ENCODE measurements around the gene KIF26B. TPM values are rescaled to one million over a fixed set of nuclear protein-coding genes. Genes with fewer than 3 reads are reported as not detected.

KIF26B gene
- total RNA-seq, 1 donor from 2014 or later: 2.1 TPM

DNA sequence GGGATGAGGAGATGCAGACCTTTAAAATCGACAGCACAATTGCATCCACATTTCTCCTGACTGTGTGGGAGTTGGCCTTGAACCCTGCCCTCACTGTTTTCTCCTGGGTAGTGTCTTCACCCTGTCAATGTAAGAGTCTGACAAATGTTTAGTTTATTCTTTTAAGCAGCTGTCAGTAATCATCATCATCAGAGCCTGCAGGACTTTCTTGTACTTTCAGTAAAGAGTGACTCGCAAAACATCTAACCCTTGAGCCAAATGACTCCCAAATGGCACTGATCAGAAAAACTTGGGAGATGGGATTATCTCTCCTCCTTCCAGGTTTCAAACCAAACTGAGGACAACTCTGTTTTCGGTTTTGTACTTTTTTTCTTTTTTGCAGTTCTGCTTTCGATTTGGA, 460.2 kb downstream of the KIF26B start:
- TF ChIP-seq, protein P1, sequence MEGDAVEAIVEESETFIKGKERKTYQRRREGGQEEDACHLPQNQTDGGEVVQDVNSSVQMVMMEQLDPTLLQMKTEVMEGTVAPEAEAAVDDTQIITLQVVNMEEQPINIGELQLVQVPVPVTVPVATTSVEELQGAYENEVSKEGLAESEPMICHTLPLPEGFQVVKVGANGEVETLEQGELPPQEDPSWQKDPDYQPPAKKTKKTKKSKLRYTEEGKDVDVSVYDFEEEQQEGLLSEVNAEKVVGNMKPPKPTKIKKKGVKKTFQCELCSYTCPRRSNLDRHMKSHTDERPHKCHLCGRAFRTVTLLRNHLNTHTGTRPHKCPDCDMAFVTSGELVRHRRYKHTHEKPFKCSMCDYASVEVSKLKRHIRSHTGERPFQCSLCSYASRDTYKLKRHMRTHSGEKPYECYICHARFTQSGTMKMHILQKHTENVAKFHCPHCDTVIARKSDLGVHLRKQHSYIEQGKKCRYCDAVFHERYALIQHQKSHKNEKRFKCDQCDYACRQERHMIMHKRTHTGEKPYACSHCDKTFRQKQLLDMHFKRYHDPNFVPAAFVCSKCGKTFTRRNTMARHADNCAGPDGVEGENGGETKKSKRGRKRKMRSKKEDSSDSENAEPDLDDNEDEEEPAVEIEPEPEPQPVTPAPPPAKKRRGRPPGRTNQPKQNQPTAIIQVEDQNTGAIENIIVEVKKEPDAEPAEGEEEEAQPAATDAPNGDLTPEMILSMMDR (IDR thresholded peaks at IDR 0.05; ENCODE audit: insufficient read depth, low read length, severe bottlenecking): no peak
- Histone ChIP-seq H3K36me3 (ENCODE audit: control insufficient read depth, insufficient read depth, low read length) (no peaks in the 10 kb centered on the region), H3K27me3 (ENCODE audit: control insufficient read depth, insufficient read depth, low read length) (no peaks in the 10 kb centered on the region), H3K4me3 (ENCODE audit: low read depth, low read length) (no peak overlapping the region)
- DNase-seq (ENCODE audit: low read depth) (no peak), FAIRE-seq (no peak)

DNA sequence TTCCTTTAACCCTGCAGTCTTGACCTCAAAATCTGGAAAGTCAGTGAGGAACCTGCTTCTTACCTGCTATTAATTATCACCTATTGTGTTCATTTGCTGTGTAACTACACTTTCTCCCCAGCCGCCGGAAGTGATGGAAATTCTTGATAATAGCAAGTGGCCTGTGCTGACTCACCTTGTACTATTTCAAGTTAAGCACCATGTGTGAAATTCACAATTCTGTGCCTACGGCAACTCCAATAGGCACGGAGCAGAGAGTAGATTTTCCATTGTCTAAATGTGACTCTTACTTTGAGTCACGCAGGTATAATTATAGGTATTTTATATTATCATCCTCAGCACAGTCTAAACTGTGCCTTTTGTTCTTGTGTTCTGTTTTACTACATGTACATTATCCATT, 466.8 kb downstream of the KIF26B start:
- DNase-seq (ENCODE audit: low read depth) (peak; percentile 29), FAIRE-seq (no peak)
- Histone ChIP-seq H3K4me3 (ENCODE audit: low read depth, low read length) (no peak overlapping the region), H3K36me3 (ENCODE audit: control insufficient read depth, insufficient read depth, low read length) (no peaks in the 10 kb centered on the region), H3K27me3 (ENCODE audit: control insufficient read depth, insufficient read depth, low read length) (no peaks in the 10 kb centered on the region)
- TF ChIP-seq, protein P1 (IDR thresholded peaks at IDR 0.05; ENCODE audit: insufficient read depth, low read length, severe bottlenecking): no peak

DNA sequence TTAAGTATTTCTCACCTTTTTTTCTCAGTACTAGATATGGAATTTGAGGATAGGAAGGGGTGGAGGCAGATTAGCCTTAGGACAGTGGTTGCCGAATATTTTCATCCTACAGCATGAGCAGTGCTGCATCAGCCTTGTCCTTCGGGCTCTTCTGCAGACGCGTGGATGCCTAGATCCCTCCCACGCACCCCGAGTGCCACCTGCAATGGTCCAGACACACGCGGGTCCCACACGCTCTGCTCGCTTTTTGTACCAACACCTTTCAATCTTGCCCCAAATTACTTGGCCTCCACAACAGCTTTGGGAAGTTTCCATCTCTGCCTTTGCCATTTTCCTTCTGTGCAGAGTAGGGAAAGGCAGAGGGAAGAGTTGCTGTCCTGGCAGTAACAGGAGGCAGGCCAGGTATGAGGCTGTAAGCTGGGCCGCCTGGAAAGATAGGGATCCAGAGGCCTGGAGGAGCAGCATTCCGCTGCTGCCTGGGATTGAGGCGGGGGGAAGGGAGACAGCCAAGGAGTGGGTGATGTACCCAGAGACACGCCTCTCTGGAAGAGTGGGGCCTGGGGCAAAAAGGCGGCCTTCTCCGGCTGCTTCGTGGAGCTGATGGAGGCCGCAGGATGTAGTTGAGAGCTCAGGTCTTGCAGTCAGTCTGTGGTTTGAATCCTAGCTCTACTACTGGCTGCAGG, 467.7 kb downstream of the KIF26B start:
- H3K27me3 ChIP-seq (ENCODE audit: control insufficient read depth, insufficient read depth, low read length): no peaks in the 10 kb centered on the region
- no peak for FAIRE-seq

DNA sequence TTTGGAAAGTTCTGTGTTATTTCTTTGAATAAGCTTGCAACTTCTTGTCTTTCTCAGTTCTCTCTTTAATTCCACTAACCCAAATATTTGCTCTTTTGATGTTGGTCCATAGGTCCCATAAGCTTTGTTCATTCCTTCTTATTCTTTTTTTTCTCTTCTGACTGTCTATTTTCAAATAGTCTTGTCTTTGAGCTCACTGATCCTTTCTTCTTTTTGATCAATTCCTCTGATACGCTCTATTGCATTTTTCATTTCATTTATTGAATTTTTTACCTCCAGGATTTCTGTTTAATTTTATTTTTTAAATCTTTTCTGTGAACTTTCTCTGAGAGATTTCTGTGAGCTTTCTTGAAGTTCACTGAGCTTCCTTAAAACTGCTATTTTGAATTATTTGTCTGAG, 486.6 kb downstream of the KIF26B start:
- FAIRE-seq (no peak), DNase-seq (ENCODE audit: low read depth) (no peak)
- H3K4me3 ChIP-seq (ENCODE audit: low read depth, low read length): no peak overlapping the region
- H3K27me3 ChIP-seq (ENCODE audit: control insufficient read depth, insufficient read depth, low read length): no peaks in the 10 kb centered on the region
- no peaks in the 10 kb centered on the region for H3K36me3 ChIP-seq (ENCODE audit: control insufficient read depth, insufficient read depth, low read length)
- TF ChIP-seq, protein P1 (IDR thresholded peaks at IDR 0.05; ENCODE audit: insufficient read depth, low read length, severe bottlenecking): no peak

More for the DNA sequence above, 467.7 kb downstream of the KIF26B start:
- TF ChIP-seq, protein P1 (IDR thresholded peaks at IDR 0.05; ENCODE audit: insufficient read depth, low read length, severe bottlenecking): no peak
- DNase-seq (ENCODE audit: low read depth): no peak
- Histone ChIP-seq H3K36me3 (ENCODE audit: control insufficient read depth, insufficient read depth, low read length) (no peaks in the 10 kb centered on the region), H3K4me3 (ENCODE audit: low read depth, low read length) (no peak overlapping the region)

DNA sequence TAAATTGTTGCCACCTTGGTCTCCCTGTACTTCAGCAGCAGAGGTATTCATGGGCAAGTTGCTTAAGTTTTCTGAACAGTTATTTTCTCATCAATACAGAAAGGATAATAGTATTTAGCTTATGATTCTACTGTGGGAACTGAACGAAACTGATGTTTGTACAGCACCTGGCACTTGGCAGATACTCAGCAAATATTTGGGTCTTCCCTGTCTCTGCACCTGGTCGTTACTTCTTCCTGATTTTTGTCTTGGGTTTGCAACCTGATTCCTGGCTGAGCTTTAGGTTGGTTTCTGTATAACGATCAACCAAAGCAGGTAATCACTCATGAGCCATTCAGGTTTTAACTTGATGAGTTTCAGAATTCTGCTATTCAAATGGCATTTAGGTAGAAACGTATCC, 490.6 kb downstream of the KIF26B start:
- FAIRE-seq: no peak
- no peak overlapping the region for H3K4me3 ChIP-seq (ENCODE audit: low read depth, low read length)
- H3K27me3 ChIP-seq (ENCODE audit: control insufficient read depth, insufficient read depth, low read length): no peaks in the 10 kb centered on the region
- DNase-seq (ENCODE audit: low read depth): no peak
- no peaks in the 10 kb centered on the region for H3K36me3 ChIP-seq (ENCODE audit: control insufficient read depth, insufficient read depth, low read length)
- TF ChIP-seq, protein P1 (IDR thresholded peaks at IDR 0.05; ENCODE audit: insufficient read depth, low read length, severe bottlenecking): no peak

DNA sequence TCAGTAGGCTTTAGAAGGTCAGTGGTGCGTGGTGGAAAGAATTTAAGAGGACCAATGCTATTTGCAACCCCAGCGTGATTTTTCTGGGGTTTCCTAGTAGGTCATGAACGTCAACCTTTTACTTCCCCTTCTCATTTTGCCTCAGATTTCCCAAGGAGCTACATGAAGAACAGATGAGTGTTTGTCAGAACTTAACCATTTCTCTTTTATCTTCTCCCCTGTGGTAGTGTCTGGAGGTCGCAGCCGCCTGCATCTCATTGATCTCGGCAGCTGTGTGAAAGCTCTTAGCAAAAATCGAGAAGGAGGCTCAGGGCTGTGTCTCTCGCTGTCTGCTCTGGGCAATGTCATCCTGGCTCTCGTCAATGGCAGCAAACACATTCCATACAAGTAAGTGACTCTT, 491.1 kb downstream of the KIF26B start:
- TF ChIP-seq, protein P1 (IDR thresholded peaks at IDR 0.05; ENCODE audit: insufficient read depth, low read length, severe bottlenecking): no peak
- H3K4me3 ChIP-seq (ENCODE audit: low read depth, low read length): no peak overlapping the region
- H3K36me3 ChIP-seq (ENCODE audit: control insufficient read depth, insufficient read depth, low read length): no peaks in the 10 kb centered on the region
- FAIRE-seq (no peak), DNase-seq (ENCODE audit: low read depth) (no peak)
- no peaks in the 10 kb centered on the region for H3K27me3 ChIP-seq (ENCODE audit: control insufficient read depth, insufficient read depth, low read length)

Measured in bronchial epithelial cell (primary cell).